IPS-20b (cell line): Measurements from ENCODE around the gene TRIM40.

Experiments
- H3K27ac ChIP-seq: one replicate; pipeline ENCODE4 v1.5.1; 2013; ENCODE audit warnings: low read length
- H3K27me3 ChIP-seq: 2 replicates; pipeline ENCODE4 v1.6.1; 2013; ENCODE audit warnings: mild to moderate bottlenecking, low read length, inconsistent platforms; ENCODE audit not compliant: insufficient read depth
- H3K36me3 ChIP-seq: 2 replicates; pipeline ENCODE4 v1.6.1; 2013; ENCODE audit warnings: low read depth, mild to moderate bottlenecking, inconsistent platforms, low read length, moderate library complexity; ENCODE audit not compliant: insufficient read depth
- H3K4me1 ChIP-seq: 2 replicates; pipeline ENCODE4 v1.6.1; 2013; ENCODE audit warnings: mild to moderate bottlenecking, control low read depth, inconsistent platforms, low read length, moderate library complexity; ENCODE audit not compliant: insufficient read depth
- H3K4me3 ChIP-seq: 2 replicates; pipeline ENCODE4 v1.5.1; 2013; ENCODE audit warnings: mild to moderate bottlenecking, low read length, inconsistent platforms
- H3K9ac ChIP-seq: 2 replicates; pipeline ENCODE4 v1.6.1; 2013; ENCODE audit warnings: low read depth, mild to moderate bottlenecking, inconsistent platforms, low read length, moderate library complexity
- H3K9me3 ChIP-seq: 2 replicates; pipeline ENCODE4 v1.6.1; 2013; ENCODE audit warnings: mild to moderate bottlenecking, low read depth, low read length, inconsistent platforms; ENCODE audit not compliant: insufficient read depth

TRIM40 gene

GRCh38 chr6:30171677-30172471 is 35.9 kb downstream of the TRIM40 start:
- H3K9ac ChIP-seq, result no peak overlapping the region
- H3K9me3 ChIP-seq, result no peaks in the 10 kb centered on the region
- H3K27ac ChIP-seq, result no peak overlapping the region
- no peak overlapping the region; the same call in 1 of the 2 replicates for H3K4me3 ChIP-seq
- H3K4me1 ChIP-seq, result no peaks in the 10 kb centered on the region
- H3K36me3 ChIP-seq, result no peaks in the 10 kb centered on the region
- peaks cover 44% of the 10 kb centered on the region for H3K27me3 ChIP-seq

DNA sequence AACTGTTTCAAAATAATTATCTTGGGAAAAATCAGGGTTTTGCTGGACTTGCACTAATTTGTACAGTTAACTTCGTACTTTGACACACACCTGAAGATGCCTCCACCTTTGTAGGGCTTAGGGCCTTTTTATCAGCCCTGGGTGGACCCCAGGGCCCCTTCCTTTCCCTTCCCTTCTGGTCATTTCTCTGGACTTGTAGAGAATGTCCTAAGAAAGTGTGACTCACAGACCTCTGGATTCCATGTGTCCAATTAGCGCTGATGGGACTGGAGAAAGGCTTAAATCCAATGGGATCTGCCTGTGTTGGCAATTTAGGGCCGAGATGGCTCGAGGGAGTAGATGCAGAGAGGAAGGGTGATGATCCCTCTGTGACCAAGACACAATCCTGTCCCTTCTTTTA is 36.7 kb downstream of the TRIM40 start:
- H3K4me1 ChIP-seq, result no peaks in the 10 kb centered on the region

GRCh38 chr6:30175765-30176164 is 39.8 kb downstream of the TRIM40 start:
- no peak overlapping the region for H3K9ac ChIP-seq
- H3K27ac ChIP-seq, result no peak overlapping the region
- H3K9me3 ChIP-seq, result no peaks in the 10 kb centered on the region
- no peaks in the 10 kb centered on the region for H3K4me1 ChIP-seq
- no peaks in the 10 kb centered on the region for H3K36me3 ChIP-seq
- H3K4me3 ChIP-seq, result no peak overlapping the region
- H3K27me3 ChIP-seq, result peaks cover 24% of the 10 kb centered on the region

More for the DNA sequence above, 36.7 kb downstream of the TRIM40 start:
- Histone ChIP-seq H3K9me3 (no peaks in the 10 kb centered on the region), H3K27me3 (peaks cover 36% of the 10 kb centered on the region), H3K36me3 (no peaks in the 10 kb centered on the region), H3K27ac (no peak overlapping the region), H3K9ac (no peak overlapping the region), H3K4me3 (no peak overlapping the region)

DNA sequence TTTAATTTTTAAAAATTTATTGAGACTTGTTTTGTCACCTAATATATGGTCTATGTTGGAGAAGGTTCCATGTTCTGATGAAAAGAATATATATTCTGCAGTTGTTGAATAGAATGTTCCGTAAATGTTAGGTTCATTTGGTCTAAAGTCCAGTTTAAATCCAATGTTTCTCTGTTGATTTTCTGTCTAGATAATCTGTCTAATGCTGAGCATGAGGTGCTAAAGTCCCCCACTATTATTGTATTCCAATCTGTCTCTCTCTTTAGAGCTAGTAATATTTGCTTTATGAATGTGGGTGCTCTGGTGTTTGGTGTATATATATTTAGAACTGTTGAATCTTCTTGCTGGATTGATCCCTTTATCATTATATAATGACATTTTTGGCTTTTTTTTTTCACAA is 42.9 kb downstream of the TRIM40 start:
- H3K27ac ChIP-seq, result no peak overlapping the region
- no peaks in the 10 kb centered on the region for H3K27me3 ChIP-seq
- H3K9me3 ChIP-seq, result no peaks in the 10 kb centered on the region; the same call in 1 of the 2 replicates
- no peaks in the 10 kb centered on the region for H3K4me1 ChIP-seq
- no peaks in the 10 kb centered on the region for H3K36me3 ChIP-seq
- H3K9ac ChIP-seq, result no peak overlapping the region
- no peak overlapping the region for H3K4me3 ChIP-seq

DNA sequence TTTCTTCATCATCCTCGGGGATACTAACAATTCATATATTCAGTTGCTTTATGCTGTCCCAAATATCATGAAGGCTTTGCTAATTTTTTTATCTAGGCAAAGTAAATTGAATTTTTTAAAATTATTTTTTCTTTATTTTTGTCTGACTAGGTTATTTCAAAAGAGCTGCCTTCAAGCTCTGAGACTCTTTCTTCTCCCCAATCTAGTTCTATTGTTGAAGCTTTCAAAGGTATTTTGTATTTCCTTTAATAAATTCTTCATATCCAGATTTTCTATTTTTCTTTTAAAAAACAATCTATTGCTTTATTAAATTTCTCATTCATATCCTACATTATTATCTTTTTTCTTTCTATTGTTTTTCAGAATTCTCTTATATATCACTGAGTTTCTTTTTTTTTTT is 44.2 kb downstream of the TRIM40 start:
- H3K9me3 ChIP-seq, result no peaks in the 10 kb centered on the region; the same call in 1 of the 2 replicates
- peaks cover 4% of the 10 kb centered on the region for H3K36me3 ChIP-seq
- H3K4me3 ChIP-seq, result no peak overlapping the region
- no peaks in the 10 kb centered on the region for H3K27me3 ChIP-seq
- H3K4me1 ChIP-seq, result no peaks in the 10 kb centered on the region
- H3K27ac ChIP-seq, result no peak overlapping the region
- no peak overlapping the region for H3K9ac ChIP-seq

GRCh38 chr6:30184417-30185031 is 48.6 kb downstream of the TRIM40 start:
- H3K9ac ChIP-seq, result no peak overlapping the region
- H3K36me3 ChIP-seq, result peaks cover 42% of the 10 kb centered on the region

DNA sequence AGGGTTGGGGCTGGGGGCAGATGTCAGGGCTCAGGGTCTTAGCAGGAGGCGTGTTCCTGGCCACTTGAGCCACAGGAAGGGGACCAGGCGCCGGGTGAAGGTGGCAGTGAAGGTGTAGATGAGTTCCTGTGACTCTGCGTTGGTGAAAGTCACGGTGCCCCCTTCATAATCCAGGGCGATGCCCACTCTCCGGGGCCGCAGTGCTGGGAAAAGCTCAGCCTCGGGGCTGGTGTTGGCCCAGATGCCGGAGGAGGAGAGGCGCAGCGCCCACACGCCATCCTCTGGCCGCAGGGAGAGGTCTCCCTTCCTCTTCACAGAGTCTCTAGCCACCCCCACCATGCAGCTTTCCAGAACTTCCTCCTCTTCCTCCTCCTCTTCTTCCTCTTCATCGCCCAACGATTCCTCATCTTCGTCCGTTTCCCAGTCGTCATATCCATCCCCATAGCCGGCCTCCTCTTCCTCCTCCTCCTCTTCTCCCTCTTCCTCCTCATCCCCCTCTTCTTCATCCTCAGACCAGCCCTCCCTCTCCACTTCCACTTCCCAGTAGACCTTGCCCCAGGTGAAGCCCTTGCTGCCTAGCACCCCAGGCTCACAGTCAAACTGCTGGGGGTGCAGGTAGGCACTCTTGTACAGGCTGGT is 50.0 kb downstream of the TRIM40 start:
- H3K36me3 ChIP-seq, result peaks cover 57% of the 10 kb centered on the region
- H3K27me3 ChIP-seq, result no peaks in the 10 kb centered on the region
- no peak overlapping the region for H3K9ac ChIP-seq
- no peaks in the 10 kb centered on the region; the same call in 1 of the 2 replicates for H3K9me3 ChIP-seq
- H3K4me1 ChIP-seq, result no peaks in the 10 kb centered on the region
- no peak overlapping the region for H3K27ac ChIP-seq
- H3K4me3 ChIP-seq, result no peak overlapping the region

More at GRCh38 chr6:30184417-30185031, 48.6 kb downstream of the TRIM40 start:
- Histone ChIP-seq H3K9me3 (no peaks in the 10 kb centered on the region; the same call in 1 of the 2 replicates), H3K27me3 (no peaks in the 10 kb centered on the region), H3K27ac (no peak overlapping the region), H3K4me1 (no peaks in the 10 kb centered on the region), H3K4me3 (no peak overlapping the region)

DNA sequence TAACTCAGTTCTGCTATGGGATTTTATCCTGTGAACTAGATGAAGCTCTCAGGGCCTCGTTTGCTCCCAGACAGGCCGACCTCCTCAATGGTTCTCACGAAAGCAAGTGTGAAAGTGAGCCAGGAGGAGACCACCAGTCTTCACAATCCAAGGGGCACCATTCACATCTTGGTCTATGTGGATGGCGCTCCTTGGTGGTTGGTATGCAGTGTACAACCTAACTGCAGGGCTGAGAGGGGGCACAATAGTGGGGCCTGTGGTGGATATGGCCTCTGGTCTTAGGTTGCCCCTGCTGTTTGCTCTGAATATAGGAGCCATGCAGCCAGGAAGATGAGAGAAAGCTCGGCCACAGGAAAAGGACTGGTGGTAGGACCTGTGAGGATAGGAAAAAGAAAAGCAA is 52.6 kb downstream of the TRIM40 start:
- Histone ChIP-seq H3K9me3 (no peaks in the 10 kb centered on the region), H3K4me3 (no peak overlapping the region), H3K27ac (no peak overlapping the region), H3K9ac (no peak overlapping the region), H3K27me3 (no peaks in the 10 kb centered on the region), H3K36me3 (peaks cover 70% of the 10 kb centered on the region), H3K4me1 (no peaks in the 10 kb centered on the region)

- H3K27ac ChIP-seq, result no peak overlapping the region
- H3K9ac ChIP-seq, result no peak overlapping the region
- H3K9me3 ChIP-seq, result no peaks in the 10 kb centered on the region
- no peak overlapping the region for H3K4me3 ChIP-seq
- H3K27me3 ChIP-seq, result no peaks in the 10 kb centered on the region
- H3K4me1 ChIP-seq, result peaks cover 3% of the 10 kb centered on the region; the same call in 1 of the 2 replicates
- peaks cover 76% of the 10 kb centered on the region for H3K36me3 ChIP-seq
Observed at GRCh38 chr6:30192076-30192475, 56.1 kb downstream of the TRIM40 start.

- Histone ChIP-seq H3K27me3 (no peaks in the 10 kb centered on the region), H3K9me3 (no peaks in the 10 kb centered on the region), H3K36me3 (peaks cover 78% of the 10 kb centered on the region), H3K4me1 (peaks cover 3% of the 10 kb centered on the region; the same call in 1 of the 2 replicates), H3K27ac (no peak overlapping the region), H3K4me3 (no peak overlapping the region), H3K9ac (no peak overlapping the region; the same call in 1 of the 2 replicates)
Observed at GRCh38 chr6:30194797-30195690, 59.1 kb downstream of the TRIM40 start.

GRCh38 chr6:30195951-30196350 is 60.0 kb downstream of the TRIM40 start:
- Histone ChIP-seq H3K9me3 (no peaks in the 10 kb centered on the region), H3K36me3 (peaks cover 77% of the 10 kb centered on the region), H3K4me3 (no peak overlapping the region), H3K27ac (no peak overlapping the region), H3K9ac (no peak overlapping the region), H3K4me1 (peaks cover 3% of the 10 kb centered on the region; the same call in 1 of the 2 replicates), H3K27me3 (no peaks in the 10 kb centered on the region)
